ENCODE data around the gene PSTPIP1.

Gene PSTPIP1

DNA sequence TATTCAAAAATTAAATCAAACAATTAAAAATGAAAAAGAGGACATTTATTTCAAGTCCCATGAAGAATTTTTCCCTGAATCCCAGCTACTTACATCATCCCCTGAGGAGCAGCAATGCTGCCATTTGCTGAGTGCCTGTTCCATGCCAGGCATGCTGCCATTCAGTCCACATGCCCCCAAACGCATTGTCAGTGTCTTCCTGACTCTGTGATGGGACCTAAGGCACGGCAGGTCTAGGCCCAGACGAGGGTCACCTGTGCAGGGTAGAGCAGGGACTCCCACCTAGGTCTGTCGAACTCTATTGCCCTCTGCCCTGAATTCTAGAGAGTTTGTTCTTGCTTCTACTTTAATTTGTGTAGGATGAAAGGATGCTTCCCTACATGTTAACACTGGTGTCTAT, 7.0 kb downstream of the PSTPIP1 start:
- no peak for DNase-seq

DNA sequence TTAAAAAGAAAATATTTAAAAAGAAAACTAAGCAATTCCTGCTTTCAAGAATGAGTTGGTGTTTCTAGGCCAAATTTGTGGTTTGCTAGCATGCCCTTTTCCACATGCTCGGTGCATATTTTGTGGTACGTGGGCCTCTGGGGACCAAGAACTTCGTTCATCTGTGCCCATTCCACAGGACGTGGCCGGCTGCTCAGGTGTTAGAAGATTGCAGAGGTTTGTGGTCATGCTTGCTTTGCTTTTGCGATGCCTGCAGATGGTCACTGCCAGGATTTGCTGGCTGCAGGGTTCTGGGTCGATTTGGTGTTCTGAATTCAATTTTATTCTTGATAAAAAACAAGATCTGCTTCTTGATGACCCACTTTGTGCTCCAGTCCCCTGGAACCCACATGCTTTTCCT, 7.5 kb downstream of the PSTPIP1 start:
- DNase-seq, result no peak

DNA sequence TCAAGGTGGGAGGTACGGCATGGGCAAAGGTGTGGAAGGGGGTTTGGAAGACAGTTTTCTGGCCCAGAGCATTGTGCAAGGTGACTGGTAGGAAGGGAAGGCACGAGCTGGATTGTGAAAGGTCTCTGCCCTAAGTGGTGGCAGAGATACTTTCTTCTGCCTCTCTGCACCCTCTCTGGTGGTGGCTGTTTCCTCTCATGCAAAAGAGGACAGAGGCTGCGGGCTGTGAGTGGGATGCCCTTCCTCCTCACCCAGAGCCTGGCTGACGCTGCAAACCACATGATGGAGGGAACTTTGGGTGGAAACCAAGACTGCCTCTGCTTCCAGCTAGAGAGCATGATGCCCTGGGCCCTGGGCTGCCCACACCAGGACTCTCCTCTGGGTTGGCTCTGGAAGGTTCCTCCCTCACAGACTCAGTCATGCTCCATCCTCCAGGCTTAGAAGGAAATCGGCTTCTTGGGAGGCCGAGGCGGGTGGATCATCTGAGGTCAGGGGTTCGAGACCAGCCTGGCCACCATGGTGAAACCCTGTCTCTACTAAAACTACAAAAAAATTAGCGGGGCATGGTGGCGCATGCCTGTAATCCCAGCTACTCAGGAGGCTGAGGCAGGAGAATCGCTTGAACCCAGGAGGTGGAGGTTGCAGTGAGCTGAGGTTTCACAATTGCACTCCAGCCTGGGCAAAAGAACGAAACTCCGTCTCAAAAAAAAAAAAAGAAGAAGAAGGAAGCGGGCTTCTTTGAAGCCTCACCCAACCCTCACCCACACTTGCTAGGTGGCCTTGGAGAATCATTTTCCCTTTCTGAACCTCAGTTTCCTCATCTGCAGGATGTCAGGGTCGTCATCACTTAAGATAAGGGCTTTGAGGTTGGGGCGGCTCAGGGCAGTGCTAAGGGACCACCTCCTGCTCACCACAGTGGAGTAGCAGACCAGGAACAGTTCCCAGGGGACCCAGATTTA, 8.3 kb downstream of the PSTPIP1 start:
- DNase-seq, result peak; percentile 93

DNA sequence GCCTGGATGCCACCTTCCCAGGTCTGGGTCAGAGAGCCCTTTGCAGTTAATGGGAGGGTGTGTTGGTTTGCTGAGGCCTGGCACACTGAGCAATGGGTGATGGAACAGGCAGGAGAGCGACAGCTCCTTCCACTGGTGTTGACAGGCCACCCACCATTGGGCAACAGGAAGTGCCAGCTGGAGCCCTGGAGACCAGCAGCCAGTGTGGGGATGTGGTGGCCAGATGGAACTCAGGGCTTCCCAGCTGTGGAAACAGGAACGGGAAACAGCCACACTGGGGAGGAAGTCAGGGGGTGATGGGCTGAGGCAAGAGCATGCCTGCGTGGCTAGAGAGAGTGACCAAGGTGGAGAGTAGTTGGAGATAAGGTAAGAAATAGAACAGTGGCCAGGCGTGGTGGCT, 9.3 kb downstream of the PSTPIP1 start:
- DNase-seq, result peak; percentile 89

DNA sequence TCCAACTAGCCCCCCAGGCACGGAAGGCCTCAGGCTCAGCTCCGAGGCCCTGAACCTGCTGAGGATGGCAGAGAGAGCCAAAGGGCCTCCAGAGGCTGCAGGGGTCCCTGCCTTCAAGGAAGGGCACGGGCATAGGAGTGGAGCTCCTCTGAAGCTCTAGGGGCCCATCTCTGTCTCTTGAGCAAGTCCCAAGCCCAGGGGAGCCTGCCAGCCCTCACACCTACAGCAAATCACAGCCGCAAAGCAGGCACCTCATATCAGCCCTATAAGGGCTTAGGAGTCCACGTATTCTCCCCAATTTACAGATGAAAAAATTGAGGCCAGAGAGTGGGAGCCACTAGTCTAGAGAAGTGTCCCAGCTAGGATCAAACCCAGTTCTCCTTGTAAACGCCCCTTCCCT, 14.2 kb downstream of the PSTPIP1 start:
- no peak for DNase-seq

DNA sequence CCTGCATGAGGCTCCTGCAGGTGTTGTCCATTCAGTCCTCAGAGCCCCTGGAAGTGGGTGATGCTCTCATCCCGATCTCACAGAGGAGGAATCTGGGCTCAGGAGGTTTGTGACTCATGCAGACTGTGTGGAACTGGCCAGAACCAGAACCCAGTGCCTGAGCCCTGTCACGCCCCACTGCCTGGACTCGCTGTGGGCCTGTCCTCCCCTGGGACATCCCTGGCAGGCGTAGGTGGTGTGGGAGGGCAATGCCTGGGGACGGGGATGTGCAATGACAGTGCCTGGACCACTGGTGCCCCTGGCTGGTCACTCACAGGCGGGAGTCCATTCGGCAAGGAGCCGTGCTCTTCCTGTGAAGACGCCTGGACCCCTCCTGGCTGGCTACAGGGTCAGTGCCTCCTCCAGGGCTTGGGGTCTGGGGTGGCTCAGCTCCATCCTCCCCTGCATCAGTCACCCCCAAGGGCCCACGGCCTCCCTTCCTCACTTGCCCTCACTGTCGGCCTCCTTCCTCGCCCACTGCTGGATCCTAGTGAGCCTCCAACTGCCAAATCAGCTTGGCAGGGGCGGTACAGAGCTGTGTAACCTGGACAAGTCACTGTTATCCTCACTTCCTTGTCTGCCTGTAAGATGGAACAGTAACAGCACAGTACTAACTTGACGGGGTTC, 14.9 kb downstream of the PSTPIP1 start:
- DNase-seq, result no peak

DNA sequence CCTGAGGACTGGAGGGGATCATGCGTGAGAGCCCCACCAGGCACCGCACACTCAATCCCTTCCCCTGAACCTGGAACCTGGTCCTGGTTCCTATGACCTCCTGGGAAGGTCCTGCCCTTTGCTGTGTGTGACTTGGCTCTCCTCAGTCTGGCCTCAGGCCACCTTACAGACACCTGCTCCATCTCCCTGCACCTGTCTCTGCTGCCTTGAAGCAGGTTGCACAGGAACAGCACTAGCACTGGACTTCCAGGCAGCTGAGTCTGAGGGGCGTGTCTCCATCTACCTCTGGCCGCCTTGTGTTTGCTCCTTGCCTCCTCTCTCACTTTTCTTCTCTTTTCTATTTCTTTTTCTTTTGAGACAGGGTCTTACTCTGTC, 15.4 kb downstream of the PSTPIP1 start:
- no peak for DNase-seq

DNA sequence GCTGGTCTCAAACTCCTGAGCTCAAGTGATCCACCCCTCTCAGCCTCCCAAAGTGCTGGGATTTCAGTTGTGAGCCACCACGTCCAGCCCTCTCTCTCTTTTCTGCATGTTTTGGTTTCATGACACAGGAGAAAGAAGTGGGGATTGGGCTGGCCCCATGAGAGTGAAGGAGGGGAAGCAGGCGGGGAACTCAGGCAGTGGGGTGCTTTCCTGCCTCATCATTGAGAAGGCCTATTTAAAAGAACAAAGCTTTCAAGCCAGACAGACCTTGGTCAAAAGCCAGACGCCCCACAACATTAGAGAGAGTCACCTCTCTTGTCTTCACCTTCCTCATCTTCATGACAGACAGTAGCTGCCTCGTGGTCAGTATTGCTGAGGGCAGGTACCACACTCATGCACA, 15.9 kb downstream of the PSTPIP1 start:
- no peak for DNase-seq

DNA sequence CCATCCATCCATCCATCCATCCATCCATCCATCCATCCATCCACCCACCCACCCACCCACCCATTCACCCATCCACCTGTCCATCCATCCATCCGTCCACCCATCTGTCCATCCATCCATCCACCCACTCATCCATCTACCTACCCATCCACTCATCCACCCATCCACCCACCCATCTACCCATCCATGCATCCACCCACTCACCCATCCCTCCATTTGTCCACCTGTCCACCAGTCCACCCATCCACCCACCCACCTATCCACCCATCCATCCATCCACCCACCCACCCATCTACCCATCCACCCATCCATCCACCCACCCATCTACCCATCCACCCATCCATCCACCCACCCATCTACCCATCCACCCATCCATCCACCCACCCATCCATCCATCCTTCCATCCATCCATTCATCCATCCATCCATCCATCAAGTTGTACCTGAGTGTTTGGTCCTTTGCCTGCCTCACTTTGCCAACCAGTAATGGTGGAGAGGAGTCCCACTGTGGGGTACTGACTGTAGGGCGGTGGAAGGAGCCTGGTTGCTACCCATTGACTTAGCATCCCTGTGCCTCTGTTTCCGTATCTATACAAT, 17.3 kb downstream of the PSTPIP1 start:
- DNase-seq, result no peak

DNA sequence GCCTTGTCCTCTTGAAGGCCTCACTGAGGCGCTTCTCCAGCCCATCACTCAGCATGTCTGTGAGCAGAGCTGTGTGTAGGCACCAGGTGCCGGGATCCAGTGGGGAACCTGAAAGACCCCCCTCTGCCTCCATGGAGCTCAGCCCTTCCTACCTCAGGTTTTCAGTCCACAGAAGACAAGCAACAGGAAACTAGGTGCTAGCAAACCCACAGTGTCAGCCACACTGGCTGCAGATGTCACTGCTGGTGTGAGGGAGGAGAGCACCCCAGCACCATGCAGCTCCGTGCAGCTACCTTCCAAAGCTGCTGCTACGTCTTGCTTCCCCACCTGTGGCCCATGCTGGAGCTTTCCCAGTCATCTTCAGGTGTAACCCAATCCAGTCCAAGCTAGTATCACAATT, 17.9 kb downstream of the PSTPIP1 start:
- DNase-seq, result no peak

DNA sequence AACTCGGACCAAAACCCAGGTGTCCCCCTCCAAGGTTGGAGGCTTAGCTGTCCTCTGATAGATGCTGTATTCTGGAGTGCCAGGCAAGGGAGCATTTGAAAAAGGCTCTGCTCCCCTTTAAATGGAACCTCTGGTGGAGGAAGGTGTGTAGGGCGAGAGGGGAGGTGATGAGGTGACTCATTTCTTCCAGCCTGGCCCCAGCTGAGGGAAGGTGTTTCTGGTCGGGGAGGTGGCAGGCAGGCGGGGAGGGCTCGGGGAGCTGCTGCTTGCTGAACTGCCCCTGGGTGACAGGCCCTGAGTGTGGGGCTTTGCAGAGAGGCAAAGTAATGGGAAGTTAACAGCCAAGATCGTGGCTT, 18.8 kb downstream of the PSTPIP1 start:
- DNase-seq, result no peak

DNA sequence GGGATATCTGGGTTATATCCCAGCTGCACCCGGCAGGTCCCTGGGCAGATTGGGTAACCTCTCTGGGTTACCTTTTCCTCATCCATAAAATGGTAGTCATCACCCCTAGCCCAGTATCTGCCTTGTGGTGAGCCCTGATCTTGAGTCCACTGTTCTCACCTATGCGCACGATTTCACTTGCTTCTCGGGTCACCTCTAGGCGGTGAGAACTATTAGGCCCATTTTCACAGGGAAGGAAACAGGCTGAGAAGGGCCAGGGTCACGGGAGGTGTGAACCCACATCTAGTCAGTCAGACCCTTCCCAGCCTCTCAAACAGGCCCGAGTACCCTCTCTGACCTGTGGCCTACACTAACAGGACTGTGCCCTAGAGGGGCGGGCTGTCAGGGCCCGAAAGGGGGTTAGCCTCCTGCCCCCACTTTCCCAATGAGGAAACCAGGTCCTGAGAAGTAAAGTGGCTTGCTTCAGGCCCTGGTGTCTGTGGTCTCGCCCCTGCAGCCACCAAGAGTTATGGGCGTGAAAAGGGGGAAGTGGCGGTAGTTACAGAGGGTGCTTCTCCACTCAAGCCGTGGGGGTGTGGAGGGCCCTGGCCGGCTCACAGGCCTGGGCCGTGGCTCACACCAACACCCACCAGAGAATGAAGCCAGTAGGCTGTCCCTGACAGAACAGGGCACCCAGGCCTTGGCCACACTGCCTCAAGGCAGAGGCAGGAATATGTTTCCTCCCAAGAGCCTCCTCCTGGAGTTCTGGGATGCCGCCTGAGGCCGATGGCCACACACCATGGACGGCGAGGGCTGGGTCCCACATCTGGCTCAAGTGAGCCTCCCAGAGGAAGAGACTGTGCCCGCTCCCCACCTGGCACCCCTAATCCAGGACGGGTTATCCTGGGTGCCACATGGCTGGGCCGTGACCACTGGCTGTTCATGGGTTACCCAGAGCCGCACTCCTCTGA, 19.5 kb downstream of the PSTPIP1 start:
- peak; percentile 81 for DNase-seq

DNA sequence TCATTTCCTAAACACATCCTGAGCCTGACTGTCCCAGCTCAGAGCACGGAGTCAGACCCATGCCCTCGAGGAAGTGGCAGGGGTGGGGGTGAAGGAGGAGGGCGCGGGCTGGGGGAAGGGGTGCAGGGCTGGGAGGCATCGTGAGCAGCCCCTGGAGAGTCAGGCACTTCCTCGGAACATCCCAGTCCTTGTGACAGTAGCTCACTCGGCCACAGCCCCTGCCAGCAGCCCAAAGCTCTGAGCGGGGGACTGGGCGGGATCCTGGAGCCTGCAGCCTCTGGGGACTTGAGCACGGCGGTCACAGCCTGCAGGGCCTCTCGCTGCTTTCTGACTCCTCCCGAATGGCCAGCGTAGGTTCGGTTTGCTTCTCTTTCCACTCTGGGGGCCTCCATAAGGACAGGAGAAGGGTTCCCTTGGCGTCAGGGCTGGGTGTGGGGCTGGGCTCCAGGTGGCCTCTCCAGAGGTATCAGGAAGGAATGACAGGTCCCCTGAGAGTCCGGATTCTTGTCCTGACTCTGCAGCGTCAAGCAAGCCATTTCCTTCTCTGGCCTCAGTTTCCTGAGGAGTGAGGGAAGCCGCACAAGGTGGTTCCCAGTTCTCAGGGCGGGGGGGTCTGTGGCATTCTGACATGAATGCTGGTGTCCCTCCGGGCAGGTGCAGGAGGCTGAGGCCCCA, 20.9 kb downstream of the PSTPIP1 start:
- DNase-seq, result peak; percentile 36

DNA sequence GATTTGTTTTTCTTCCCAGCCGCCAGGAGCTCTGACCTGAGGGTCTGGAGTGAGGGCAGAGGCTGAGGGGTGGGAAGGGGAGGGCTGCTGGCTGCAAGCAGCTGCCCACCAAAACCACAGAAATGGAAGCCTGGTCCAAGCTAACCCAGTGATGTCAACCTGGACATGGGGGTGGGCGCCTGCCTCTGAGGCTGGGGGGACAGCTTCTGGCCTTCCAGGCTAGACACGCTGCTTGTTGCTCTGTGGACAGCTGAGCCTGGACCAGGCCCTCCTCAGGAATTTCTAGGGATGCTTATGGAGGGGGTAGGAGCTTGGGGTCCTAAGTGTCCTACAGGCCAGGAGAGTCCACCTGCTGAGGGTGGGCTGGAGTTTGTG, 21.4 kb downstream of the PSTPIP1 start:
- no peak for DNase-seq

DNA sequence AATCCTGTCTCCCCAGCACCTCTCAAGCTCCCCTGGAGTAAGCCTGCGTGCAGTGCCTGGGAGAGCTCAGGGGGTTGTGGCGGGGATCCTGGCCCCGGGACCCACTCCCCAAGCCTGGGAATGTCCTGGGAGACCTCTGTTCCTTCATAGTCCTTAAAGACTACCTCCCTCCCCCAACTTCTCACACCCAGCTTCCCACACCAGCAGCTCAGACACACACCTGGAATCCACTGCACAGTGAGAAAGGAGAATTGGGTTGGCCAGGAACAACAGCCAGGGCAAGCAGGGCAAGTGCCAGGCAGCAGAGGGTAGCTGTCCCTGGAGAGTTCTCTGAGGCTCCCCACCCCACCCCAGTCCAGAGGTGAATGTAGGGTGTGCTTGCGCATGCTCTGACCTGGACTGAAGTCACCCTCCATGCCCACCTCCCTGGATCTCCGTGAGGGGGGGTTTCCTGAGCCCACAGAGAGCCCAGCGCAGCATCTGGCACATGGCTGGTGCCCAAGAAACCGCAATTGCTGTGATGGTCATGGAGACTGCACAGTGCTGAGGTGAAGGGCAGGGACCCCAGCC, 22.2 kb downstream of the PSTPIP1 start:
- no peak for DNase-seq

DNA sequence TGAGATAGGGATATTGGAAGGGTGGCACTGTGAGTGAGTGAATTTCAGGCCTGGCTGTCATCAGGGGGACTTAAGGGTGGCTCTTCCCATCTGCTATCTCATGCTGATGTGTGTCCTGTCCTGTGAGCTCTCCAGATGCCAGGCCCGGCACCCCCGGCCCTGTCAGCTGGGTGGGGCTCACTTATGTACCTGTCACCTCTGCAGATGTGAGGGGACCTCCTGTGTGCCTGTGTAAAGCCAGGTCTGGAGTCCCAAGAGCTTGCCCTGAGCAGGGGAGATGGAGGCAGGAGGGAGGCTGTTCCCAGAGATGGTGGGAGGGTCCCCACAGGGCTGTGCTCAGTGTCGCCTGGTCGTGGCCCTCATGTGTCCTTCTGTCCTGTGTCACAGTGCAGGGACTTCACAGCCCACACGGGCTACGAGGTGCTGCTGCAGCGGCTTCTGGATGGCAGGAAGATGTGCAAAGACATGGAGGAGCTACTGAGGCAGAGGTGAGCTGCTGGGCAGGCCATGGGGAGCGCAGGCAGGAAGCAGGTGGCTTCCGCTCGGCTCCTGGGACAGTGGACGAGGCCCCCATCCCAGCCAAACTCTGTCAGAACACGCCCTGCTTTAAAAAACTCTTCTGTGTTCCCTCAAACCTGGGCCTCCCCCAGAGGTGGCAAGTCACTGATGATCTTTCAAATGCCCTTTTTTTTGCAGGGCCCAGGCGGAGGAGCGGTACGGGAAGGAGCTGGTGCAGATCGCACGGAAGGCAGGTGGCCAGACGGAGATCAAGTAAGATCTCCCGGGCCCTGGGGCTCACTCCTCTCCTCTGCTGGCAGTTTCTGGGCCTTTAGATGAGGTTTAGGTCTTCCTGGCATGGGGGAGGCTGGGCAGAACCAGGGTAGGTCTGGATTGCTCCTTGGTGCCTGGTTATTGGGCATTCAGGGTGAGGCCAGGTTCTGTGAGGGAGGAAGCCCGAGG, 23.1 kb downstream of the PSTPIP1 start:
- no peak for DNase-seq

DNA sequence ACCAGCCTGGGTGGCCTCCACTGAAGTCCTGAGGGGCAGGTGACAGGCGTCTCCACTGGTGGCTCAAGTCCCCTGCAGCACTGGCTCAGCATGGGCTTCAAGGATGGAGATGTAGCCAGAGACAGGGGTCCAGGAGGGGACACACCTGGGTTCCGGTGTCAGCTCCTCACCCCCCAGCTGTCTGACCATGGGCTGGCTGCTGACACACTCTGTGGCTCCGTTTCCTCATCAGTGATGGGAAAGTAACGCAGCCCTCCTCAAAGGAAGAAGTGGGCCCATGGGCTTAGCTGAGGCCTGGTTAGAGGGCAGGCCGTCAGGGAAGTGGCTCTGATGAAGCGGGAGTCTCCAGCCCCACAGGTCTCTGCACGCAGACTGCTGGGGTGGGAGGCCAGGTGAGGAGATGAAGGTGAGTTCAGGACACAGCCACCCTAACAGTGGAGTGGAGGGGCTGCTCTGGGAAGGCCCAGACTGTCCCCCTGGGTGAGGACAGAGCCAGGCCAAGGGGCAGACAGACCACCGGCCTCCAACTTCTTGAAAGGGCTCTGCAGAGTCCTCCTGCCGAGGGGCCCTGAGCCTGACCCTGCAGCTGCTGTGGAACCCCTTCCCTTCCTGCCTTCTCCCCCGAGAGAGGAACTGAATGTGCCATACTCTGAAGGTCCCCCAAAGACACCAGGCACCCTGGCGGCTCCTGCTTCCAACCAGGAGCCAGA, 24.0 kb downstream of the PSTPIP1 start:
- DNase-seq, result peak; percentile 54

DNA sequence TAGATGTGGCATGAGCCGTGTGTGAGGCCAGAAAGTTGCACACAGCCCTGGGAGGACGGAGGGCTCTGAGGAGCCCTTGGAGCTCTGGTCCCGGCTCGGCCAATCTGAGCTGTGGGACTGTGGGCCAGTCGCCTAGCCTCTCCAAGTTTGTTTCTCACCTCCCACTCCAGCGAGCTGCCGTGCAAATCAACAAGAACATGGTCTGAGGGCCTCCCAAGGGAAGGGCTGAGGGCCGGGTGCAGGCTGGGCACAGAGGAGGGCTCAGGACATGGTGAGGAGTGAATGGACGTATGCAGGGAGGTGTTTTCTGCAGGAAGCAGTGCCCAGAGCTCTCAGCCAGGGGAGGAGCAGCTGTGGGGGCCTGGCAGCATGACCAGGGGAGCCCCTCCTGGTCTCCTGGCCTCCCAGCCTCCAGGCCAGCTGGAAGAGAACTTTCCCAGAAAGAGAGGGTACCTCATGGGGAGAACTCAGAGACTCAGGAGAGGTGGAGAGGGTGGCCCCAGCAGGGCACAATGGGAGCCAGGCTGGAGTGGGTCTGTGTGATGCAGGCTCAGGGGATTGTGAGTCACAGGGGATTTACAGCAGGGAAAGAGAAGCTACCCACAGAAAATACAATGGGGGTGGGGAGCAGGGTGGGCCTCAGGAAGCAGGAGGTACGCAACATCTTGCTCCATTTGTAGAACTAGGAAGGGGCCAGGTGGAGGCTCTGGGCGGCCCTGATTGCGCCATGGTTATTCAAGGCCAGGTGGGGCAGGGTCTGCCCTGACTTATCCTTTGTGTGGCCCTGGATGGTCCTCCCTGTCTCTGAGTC, 24.8 kb downstream of the PSTPIP1 start:
- peak; percentile 88 for DNase-seq
